H9 (cell line): ENCODE data around the gene TIRAP. TPM values are rescaled to one million over a fixed set of nuclear protein-coding genes. Genes with fewer than 3 reads are reported as not detected.
A peak's percentile ranks its signal among the peaks of the same experiment; 100 is the strongest.

ENCODE experiments used
- DNase-seq: peaks from one replicate; pipeline ENCODE4 v3.0.0-alpha.2; 2017
- H2AFZ ChIP-seq: one replicate; pipeline ENCODE4 v1.6.1; 2013; ENCODE audit warnings: mild to moderate bottlenecking, low read length, control low read depth, moderate library complexity
- H2AK5ac ChIP-seq: 2 replicates; pipeline ENCODE4 v1.6.1; 2013; ENCODE audit warnings: low read length, control low read depth, mixed read lengths; ENCODE audit not compliant: insufficient read length
- H2BK120ac ChIP-seq: one replicate; pipeline ENCODE4 v1.6.1; 2013; ENCODE audit warnings: low read depth, mild to moderate bottlenecking, low read length, control low read depth, inconsistent platforms; ENCODE audit not compliant: poor library complexity, severe bottlenecking
- H2BK12ac ChIP-seq: 2 replicates; pipeline ENCODE4 v1.6.1; 2013; ENCODE audit warnings: low read length, control low read depth, mixed read lengths, low read depth; ENCODE audit not compliant: insufficient read length
- H2BK15ac ChIP-seq: 2 replicates; pipeline ENCODE4 v1.6.1; 2013; ENCODE audit warnings: low read depth, low read length, control low read depth
- H2BK20ac ChIP-seq: one replicate; pipeline ENCODE4 v1.6.1; 2013; ENCODE audit warnings: low read depth, mild to moderate bottlenecking, low read length, control low read depth, inconsistent platforms; ENCODE audit not compliant: poor library complexity, severe bottlenecking
- H2BK5ac ChIP-seq: 2 replicates; pipeline ENCODE4 v1.6.1; 2013; ENCODE audit warnings: low read length, control low read depth, mixed read lengths; ENCODE audit not compliant: insufficient read length
- H3K14ac ChIP-seq: 2 replicates; pipeline ENCODE4 v1.6.1; 2013; ENCODE audit warnings: low read length, control low read depth; ENCODE audit not compliant: insufficient read depth
- H3K18ac ChIP-seq: 2 replicates; pipeline ENCODE4 v1.6.1; 2013; ENCODE audit warnings: low read depth, mild to moderate bottlenecking, mixed read lengths, low read length, control low read depth; ENCODE audit not compliant: insufficient read length
- H3K23ac ChIP-seq: 2 replicates; pipeline ENCODE4 v1.6.1; 2013; ENCODE audit warnings: low read length, control low read depth, mixed read lengths, low read depth; ENCODE audit not compliant: insufficient read length
- H3K23me2 ChIP-seq: 2 replicates; pipeline ENCODE4 v1.6.1; 2013; ENCODE audit warnings: low read depth, mild to moderate bottlenecking, mixed read lengths, low read length, control low read depth; ENCODE audit not compliant: insufficient read length, poor library complexity, severe bottlenecking
- H3K27ac ChIP-seq: 2 replicates; pipeline ENCODE4 v1.5.1; 2013; ENCODE audit warnings: low read length, control low read depth, mixed read lengths, low read depth; ENCODE audit not compliant: insufficient read length
- H3K27me3 ChIP-seq: 2 replicates; pipeline ENCODE4 v1.6.1; 2013; ENCODE audit warnings: low read length, control low read depth, inconsistent platforms; ENCODE audit not compliant: insufficient read depth
- H3K4ac ChIP-seq: 2 replicates; pipeline ENCODE4 v1.6.1; 2013; ENCODE audit warnings: low read depth, mild to moderate bottlenecking, control low read depth, inconsistent platforms, low read length, moderate library complexity
- H3K4me1 ChIP-seq: 2 replicates; pipeline ENCODE4 v1.6.1; 2013; ENCODE audit warnings: low read length, control low read depth, inconsistent platforms; ENCODE audit not compliant: insufficient read depth
- H3K4me2 ChIP-seq: 2 replicates; pipeline ENCODE4 v1.6.1; 2013; ENCODE audit warnings: low read length, control low read depth, mixed read lengths; ENCODE audit not compliant: insufficient read length, insufficient read depth
- H3K56ac ChIP-seq: 2 replicates; pipeline ENCODE4 v1.6.1; 2013; ENCODE audit warnings: low read depth, mild to moderate bottlenecking, mixed read lengths, low read length, control low read depth; ENCODE audit not compliant: insufficient read length
- H3K79me1 ChIP-seq: 2 replicates; pipeline ENCODE4 v1.6.1; 2013; ENCODE audit warnings: low read depth, mild to moderate bottlenecking, moderate library complexity, low read length, control low read depth, inconsistent platforms; ENCODE audit not compliant: insufficient read depth, poor library complexity, severe bottlenecking
- H3K79me2 ChIP-seq: 2 replicates; pipeline ENCODE4 v1.6.1; 2013; ENCODE audit warnings: low read length, control low read depth, inconsistent platforms; ENCODE audit not compliant: insufficient read depth
- H3K9ac ChIP-seq: 2 replicates; pipeline ENCODE4 v1.6.1; 2013; ENCODE audit warnings: low read length, control low read depth, mixed read lengths; ENCODE audit not compliant: insufficient read length; ENCODE audit errors: extremely low read depth
- H3K9me3 ChIP-seq: one replicate; pipeline ENCODE4 v1.6.1; 2013; ENCODE audit warnings: low read depth, low read length, inconsistent platforms; ENCODE audit not compliant: control insufficient read depth
- H3T11ph ChIP-seq: one replicate; pipeline ENCODE4 v1.6.1; 2013; ENCODE audit warnings: mild to moderate bottlenecking, low read length, control low read depth, inconsistent platforms
- H4K20me1 ChIP-seq: one replicate; pipeline ENCODE4 v1.6.1; 2013; ENCODE audit not compliant: control insufficient read depth, insufficient read length, insufficient read depth
- H4K5ac ChIP-seq: 2 replicates; pipeline ENCODE4 v1.6.1; 2013; ENCODE audit warnings: low read depth, mild to moderate bottlenecking, mixed read lengths, low read length, control low read depth; ENCODE audit not compliant: insufficient read length
- H4K8ac ChIP-seq: replicated peaks from 2 replicates; pipeline ENCODE4 v1.6.1; 2013; ENCODE audit warnings: low read length, control low read depth, mixed read lengths, low read depth; ENCODE audit not compliant: insufficient read length
- H4K91ac ChIP-seq: 2 replicates; pipeline ENCODE4 v1.6.1; 2013; ENCODE audit warnings: low read depth, mild to moderate bottlenecking, moderate library complexity, mixed read lengths, low read length, control low read depth; ENCODE audit not compliant: insufficient read length
- H3K27ac Mint-ChIP-seq, 3 experiments: 2 replicates in 2 of 3; 3 replicates in 1 of 3; pipeline ENCODE4 v1.8.0; 2020 to 2021; ENCODE audit warnings: mixed read lengths in 3 of 3, mild to moderate bottlenecking in 1 of 3, moderate library complexity in 1 of 3
- H3K27me3 Mint-ChIP-seq: 2 replicates; pipeline ENCODE4 v1.8.0; 2021; ENCODE audit warnings: low read depth, mild to moderate bottlenecking, moderate library complexity, mixed read lengths
- H3K36me3 Mint-ChIP-seq, 3 experiments: 2 replicates in 2 of 3; 3 replicates in 1 of 3; pipeline ENCODE4 v1.8.0; 2020 to 2021; ENCODE audit warnings: low read depth in 3 of 3, mixed read lengths in 3 of 3; ENCODE audit not compliant: insufficient read depth in 1 of 3
- H3K4me1 Mint-ChIP-seq, 2 experiments: 2 replicates each; pipeline ENCODE4 v1.8.0; 2020; ENCODE audit warnings: mixed read lengths in 2 of 2
- H3K4me3 Mint-ChIP-seq, 2 experiments: 2 replicates in 1 of 2; 3 replicates in 1 of 2; pipeline ENCODE4 v1.8.0; 2020 to 2021; ENCODE audit warnings: mild to moderate bottlenecking in 2 of 2, mixed read lengths in 2 of 2, moderate library complexity in 1 of 2
- H3K9me3 Mint-ChIP-seq, 2 experiments: 2 replicates in 1 of 2; 3 replicates in 1 of 2; pipeline ENCODE4 v1.8.0; 2020; ENCODE audit warnings: mild to moderate bottlenecking in 2 of 2, mixed read lengths in 2 of 2, moderate library complexity in 1 of 2
- CTCF ChIP-seq: fragments of 200-600 bp; sonication (generic); conservative IDR thresholded peaks from 3 replicates; pipeline ENCODE4 v1.8.0; 2021; ENCODE audit warnings: antibody characterized with exemption, mild to moderate bottlenecking
- WGBS: extraction: QIAGEN DNeasy Blood & Tissue Kit; methylation state at CpG from one replicate; pipeline ENCODE4 v1.1.7; 2013; ENCODE audit warnings: missing lambda C conversion rate, low lambda C conversion rate, mixed read lengths; ENCODE audit not compliant: insufficient read length; ENCODE audit errors: extremely low coverage; 5-methylcytosine and 5-hydroxymethylcytosine counted together
- total RNA-seq: library from RNA; stranded (reverse); gene quantifications from 2 replicates; pipeline ENCODE4 v1.2.1, GENCODE V29; 2021

The TIRAP gene
- total RNA-seq, 1 experiment from 2014 or later, result 7.0 TPM

GRCh38 chr11:126339073-126339862, 56.4 kb downstream of the TIRAP start:
- H2BK20ac ChIP-seq, result no peak overlapping the region
- Mint-ChIP-seq H3K4me1 (peaks cover 18 to 20% of the 10 kb centered on the region in 2 experiments), H3K27me3 (no peaks in the 10 kb centered on the region), H3K9me3 (no peaks in the 10 kb centered on the region), H3K4me3 (no peak overlapping the region), H3K36me3 (peaks cover 17 to 57% (median 46%) of the 10 kb centered on the region in 3 experiments; a peak in 6 of 7 replicates), H3K27ac (peak overlapping the region; percentile 14 to 47 (median 39); a peak in 4 of 7 replicates)
- no peaks in the 10 kb centered on the region for H3K79me1 ChIP-seq
- no peak overlapping the region for H3K4me2 ChIP-seq
- no peak overlapping the region for H3T11ph ChIP-seq
- no peak overlapping the region for H3K56ac ChIP-seq
- H2BK120ac ChIP-seq, result no peak overlapping the region
- no peak overlapping the region for H3K4ac ChIP-seq
- no peak overlapping the region for H3K23ac ChIP-seq
- H3K18ac ChIP-seq, result no peak overlapping the region
- no peak overlapping the region for H2BK15ac ChIP-seq
- no peak for TF ChIP-seq CTCF
- no peak overlapping the region for H3K9ac ChIP-seq
- no peaks in the 10 kb centered on the region for H3K27me3 ChIP-seq
- peaks cover 3% of the 10 kb centered on the region for H4K20me1 ChIP-seq
- no CpG with 5 or more reads among the region's 15 CpGs for WGBS
- H2BK12ac ChIP-seq, result no peak overlapping the region
- H3K9me3 ChIP-seq, result no peaks in the 10 kb centered on the region
- no peak overlapping the region for H4K91ac ChIP-seq
- H2AK5ac ChIP-seq, result no peak overlapping the region
- H4K8ac ChIP-seq, result no peak overlapping the region
- no peak overlapping the region for H4K5ac ChIP-seq
- DNase-seq, result no peak
- H3K27ac ChIP-seq, result no peak overlapping the region
- H2AFZ ChIP-seq, result no peak overlapping the region
- no peak overlapping the region for H2BK5ac ChIP-seq
- no peaks in the 10 kb centered on the region; the same call in 1 of the 2 replicates for H3K4me1 ChIP-seq
- H3K23me2 ChIP-seq, result no peaks in the 10 kb centered on the region
- 0 out of 2 replicates have a peak overlapping the region, but pooled peaks have one; percentile 28 for H3K14ac ChIP-seq
- H3K79me2 ChIP-seq, result no peaks in the 10 kb centered on the region
